ENCODE data around the gene WWP2. TPM values are rescaled to one million over a fixed set of nuclear protein-coding genes. Genes with fewer than 3 reads are reported as not detected.
"Not testable (repeated sequence)": the region's sequence is repeated elsewhere in the genome, so short reads cannot be mapped to it uniquely, and the experiment has no call there.

WWP2 gene
- total and polyA plus RNA-seq, 2 experiments from 2014 or later: 18.5 to 19.0 TPM

DNA sequence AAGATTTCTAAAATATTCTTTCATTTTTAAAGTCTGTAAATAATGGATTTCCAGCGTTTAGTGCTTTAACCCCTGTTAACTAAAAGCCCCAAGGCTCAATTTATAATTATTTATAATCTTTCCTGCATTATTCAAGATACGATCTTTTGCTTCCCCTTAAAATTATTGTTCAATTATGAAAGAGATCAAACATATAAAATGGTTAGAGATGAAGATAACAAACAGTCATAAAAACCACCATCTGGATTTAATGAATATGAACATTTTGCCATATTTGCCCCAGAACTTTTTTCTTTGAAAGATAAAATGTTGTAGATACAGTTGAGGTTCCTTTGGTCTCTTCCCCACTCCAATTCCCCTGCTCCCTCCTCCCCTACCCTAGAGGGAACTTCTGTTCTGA is 17.6 kb downstream of the WWP2 start:
- in situ Hi-C loops (cut with MboI): loop anchor here (10.0 kb wide), 1 partner anchor 55 kb away; the partner anchor contains the start of gene NQO1
- Histone ChIP-seq H3K4me1 (ENCODE audit: insufficient read depth) (no peaks in the 10 kb centered on the region), H3K27me3 (replicated peaks; ENCODE audit: insufficient read depth) (no peaks in the 10 kb centered on the region), H3K4me2 (ENCODE audit: unreplicated experiment) (no peak overlapping the region), H4K20me1 (ENCODE audit: insufficient read depth) (no peaks in the 10 kb centered on the region), H3K4me3 (no peak overlapping the region), H3K9ac (no peak overlapping the region), H3K9me3 (ENCODE audit: low read depth) (no peaks in the 10 kb centered on the region), H3K27ac (no peak overlapping the region), H3K9me2 (ENCODE audit: insufficient read depth) (no peaks in the 10 kb centered on the region), H2AFZ (no peak overlapping the region), H3K79me2 (ENCODE audit: insufficient read depth) (peaks cover 25% of the 10 kb centered on the region), H3F3A (ENCODE audit: insufficient read depth) (no peaks in the 10 kb centered on the region), H3K36me3 (ENCODE audit: low read depth) (no peaks in the 10 kb centered on the region)
- TF ChIP-seq EZH2 (IDR thresholded peaks at IDR 0.05; ENCODE audit: insufficient read depth, poor library complexity, severe bottlenecking) (no peak), EZH2phosphoT487 (IDR thresholded peaks at IDR 0.05; ENCODE audit: insufficient read depth, low read depth) (no peak)
- DNase-seq: no peak
- 65 to 73% methylated on average over 2 of the region's 2 CpGs for WGBS, 2 experiments (ENCODE audit: low coverage in 1 of 2, low lambda C conversion rate in 2 of 2, missing lambda C conversion rate in 2 of 2)

DNA sequence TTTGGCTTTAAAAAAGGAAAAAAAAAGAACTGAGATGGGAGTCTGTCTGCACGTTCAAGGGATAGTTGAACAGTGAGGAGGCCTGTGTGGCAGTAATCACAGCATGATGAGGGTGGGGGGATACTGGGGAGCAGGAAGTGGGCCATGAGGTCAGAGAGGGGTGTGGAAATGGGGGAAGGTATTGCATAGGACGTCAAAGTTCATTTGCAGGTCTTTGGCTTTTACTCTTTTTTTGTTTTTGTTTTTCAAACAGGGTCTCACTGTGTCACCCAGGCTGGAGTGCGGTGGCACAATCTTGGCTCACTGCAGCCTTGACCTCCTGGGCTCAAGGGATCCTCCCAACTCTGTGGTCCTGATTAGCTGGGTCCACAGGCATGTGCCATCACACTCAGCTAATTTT is 19.0 kb downstream of the WWP2 start:
- Histone ChIP-seq H3F3A (ENCODE audit: insufficient read depth) (no peaks in the 10 kb centered on the region), H4K20me1 (ENCODE audit: insufficient read depth) (no peaks in the 10 kb centered on the region), H2AFZ (no peak overlapping the region), H3K4me1 (ENCODE audit: insufficient read depth) (no peaks in the 10 kb centered on the region), H3K27ac (no peak overlapping the region), H3K4me3 (no peak overlapping the region), H3K27me3 (replicated peaks; ENCODE audit: insufficient read depth) (no peaks in the 10 kb centered on the region), H3K9ac (no peak overlapping the region), H3K9me3 (ENCODE audit: low read depth) (no peaks in the 10 kb centered on the region), H3K9me2 (ENCODE audit: insufficient read depth) (no peaks in the 10 kb centered on the region), H3K36me3 (ENCODE audit: low read depth) (no peaks in the 10 kb centered on the region), H3K4me2 (ENCODE audit: unreplicated experiment) (no peak overlapping the region), H3K79me2 (ENCODE audit: insufficient read depth) (peaks cover 11% of the 10 kb centered on the region)
- no peak for DNase-seq
- in situ Hi-C loops (cut with MboI): loop anchor here (10.0 kb wide), 1 partner anchor 56 kb away; the partner anchor contains the start of gene NQO1
- WGBS, 2 experiments (ENCODE audit: low coverage in 1 of 2, low lambda C conversion rate in 2 of 2, missing lambda C conversion rate in 2 of 2): 97 to 98% methylated on average over 3 of the region's 3 CpGs
- TF ChIP-seq EZH2phosphoT487 (IDR thresholded peaks at IDR 0.05; ENCODE audit: insufficient read depth, low read depth) (no peak), EZH2 (IDR thresholded peaks at IDR 0.05; ENCODE audit: insufficient read depth, poor library complexity, severe bottlenecking) (no peak)

DNA sequence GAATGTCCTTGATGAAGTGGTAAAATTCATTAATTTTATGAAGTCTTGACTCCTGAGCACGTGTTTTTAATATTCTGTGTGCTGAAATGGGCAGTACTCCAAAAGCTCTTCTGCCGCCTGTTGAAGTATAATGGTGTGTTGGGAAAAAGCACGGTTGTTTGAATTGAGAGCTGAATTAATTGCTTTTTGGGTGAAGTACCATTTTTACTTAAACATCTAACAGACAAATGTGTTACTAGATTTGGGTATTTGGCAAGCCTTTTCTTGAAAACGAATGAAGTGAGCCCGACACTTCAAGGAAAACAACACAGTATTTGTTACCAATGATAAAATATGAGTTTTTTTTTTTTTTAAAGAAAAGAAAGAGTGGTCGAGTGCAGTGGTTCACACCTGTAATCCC is 22.5 kb downstream of the WWP2 start:
- Histone ChIP-seq H3K27me3 (replicated peaks; ENCODE audit: insufficient read depth) (no peaks in the 10 kb centered on the region), H3K27ac (no peak overlapping the region), H3K79me2 (ENCODE audit: insufficient read depth) (no peaks in the 10 kb centered on the region; the same call in 1 of the 2 replicates), H3K9me3 (ENCODE audit: low read depth) (no peaks in the 10 kb centered on the region), H3K4me2 (ENCODE audit: unreplicated experiment) (no peak overlapping the region), H4K20me1 (ENCODE audit: insufficient read depth) (no peaks in the 10 kb centered on the region), H3K36me3 (ENCODE audit: low read depth) (peaks cover 3% of the 10 kb centered on the region; the same call in 1 of the 2 replicates), H3K4me3 (no peak overlapping the region), H3F3A (ENCODE audit: insufficient read depth) (no peaks in the 10 kb centered on the region), H3K9me2 (ENCODE audit: insufficient read depth) (no peaks in the 10 kb centered on the region), H2AFZ (no peak overlapping the region), H3K9ac (no peak overlapping the region), H3K4me1 (ENCODE audit: insufficient read depth) (no peaks in the 10 kb centered on the region)
- TF ChIP-seq EZH2 (IDR thresholded peaks at IDR 0.05; ENCODE audit: insufficient read depth, poor library complexity, severe bottlenecking) (no peak), EZH2phosphoT487 (IDR thresholded peaks at IDR 0.05; ENCODE audit: insufficient read depth, low read depth) (no peak)
- 51 to 54% methylated on average over 6 of the region's 6 CpGs for WGBS, 2 experiments (ENCODE audit: low coverage in 1 of 2, low lambda C conversion rate in 2 of 2, missing lambda C conversion rate in 2 of 2)
- no peak for DNase-seq
- in situ Hi-C loops (cut with MboI): loop anchor here (10.0 kb wide), 1 partner anchor 60 kb away; the partner anchor contains the start of gene NQO1

DNA sequence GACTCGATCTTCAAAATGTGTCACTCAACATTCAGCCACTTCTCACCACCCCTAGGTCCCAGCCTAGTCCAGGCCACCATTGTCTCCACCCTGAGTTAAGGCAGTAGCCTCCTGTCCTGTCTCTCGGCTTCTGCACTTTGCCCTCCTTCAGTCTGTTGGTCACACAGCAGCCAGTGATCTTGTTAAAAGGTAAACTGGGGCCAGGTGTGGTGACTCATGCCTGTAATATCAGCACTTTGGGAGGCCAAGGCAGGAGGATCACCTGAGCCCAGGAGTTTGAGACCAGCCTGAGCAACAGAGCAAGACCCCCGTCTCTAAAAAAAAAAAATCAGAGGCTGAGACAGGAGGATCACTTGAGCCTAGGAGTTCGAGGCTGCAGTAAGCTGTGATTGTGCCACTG is 25.8 kb downstream of the WWP2 start:
- no peaks in the 10 kb centered on the region for H3K9me3 ChIP-seq (ENCODE audit: low read depth)
- no peaks in the 10 kb centered on the region for H4K20me1 ChIP-seq (ENCODE audit: insufficient read depth)
- H3K36me3 ChIP-seq (ENCODE audit: low read depth): peaks cover 3% of the 10 kb centered on the region; the same call in 1 of the 2 replicates
- TF ChIP-seq EZH2 (IDR thresholded peaks at IDR 0.05; ENCODE audit: insufficient read depth, poor library complexity, severe bottlenecking) (no peak), EZH2phosphoT487 (IDR thresholded peaks at IDR 0.05; ENCODE audit: insufficient read depth, low read depth) (no peak)
- H3K79me2 ChIP-seq (ENCODE audit: insufficient read depth): no peaks in the 10 kb centered on the region
- no peak overlapping the region for H3K4me3 ChIP-seq
- 95 to 96% methylated on average over 4 of the region's 4 CpGs for WGBS, 2 experiments (ENCODE audit: low coverage in 1 of 2, low lambda C conversion rate in 2 of 2, missing lambda C conversion rate in 2 of 2)
- H3F3A ChIP-seq (ENCODE audit: insufficient read depth): no peaks in the 10 kb centered on the region
- no peak overlapping the region for H3K27ac ChIP-seq
- DNase-seq: no peak
- H3K4me2 ChIP-seq (ENCODE audit: unreplicated experiment): no peak overlapping the region
- in situ Hi-C loops (cut with MboI): loop anchor here (10.0 kb wide), 1 partner anchor 63 kb away; the partner anchor contains the start of gene NQO1
- no peak overlapping the region for H3K9ac ChIP-seq
- H3K4me1 ChIP-seq (ENCODE audit: insufficient read depth): no peaks in the 10 kb centered on the region
- H3K9me2 ChIP-seq (ENCODE audit: insufficient read depth): no peaks in the 10 kb centered on the region
- H2AFZ ChIP-seq: no peak overlapping the region
- no peaks in the 10 kb centered on the region for H3K27me3 ChIP-seq (replicated peaks; ENCODE audit: insufficient read depth)

DNA sequence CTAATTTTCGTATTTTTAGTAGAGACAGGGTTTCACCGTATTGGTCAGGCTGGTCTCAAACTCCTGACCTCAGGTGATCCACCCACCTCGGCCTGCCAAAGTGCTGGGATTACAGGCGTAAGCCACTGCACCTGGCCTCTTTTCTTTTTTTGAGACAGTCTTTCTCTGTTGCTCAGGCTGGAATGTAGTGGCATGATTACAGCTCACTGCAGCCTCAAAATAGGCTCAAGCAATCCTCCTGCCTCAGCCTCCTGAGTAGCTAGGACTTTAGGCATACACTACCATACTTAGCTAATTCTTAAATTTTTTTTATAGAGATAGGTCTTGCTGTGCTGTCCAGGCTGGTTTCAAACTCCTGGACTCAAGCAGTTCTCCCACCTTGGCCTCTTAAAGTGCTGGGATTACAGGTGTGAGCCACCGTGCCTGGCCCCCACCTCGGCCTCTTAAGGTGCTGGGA is 29.3 kb downstream of the WWP2 start:
- 92 to 95% methylated on average over 6 of the region's 6 CpGs for WGBS, 2 experiments (ENCODE audit: low coverage in 1 of 2, low lambda C conversion rate in 2 of 2, missing lambda C conversion rate in 2 of 2)
- H3K9ac ChIP-seq; H3K4me2 ChIP-seq (ENCODE audit: unreplicated experiment); H3K36me3 ChIP-seq (ENCODE audit: low read depth); in situ Hi-C loops (cut with MboI); H3K9me2 ChIP-seq (ENCODE audit: insufficient read depth); H3K79me2 ChIP-seq (ENCODE audit: insufficient read depth); H3K9me3 ChIP-seq (ENCODE audit: low read depth); H4K20me1 ChIP-seq (ENCODE audit: insufficient read depth); H3K4me3 ChIP-seq; DNase-seq; H3F3A ChIP-seq (ENCODE audit: insufficient read depth); H3K27me3 ChIP-seq (replicated peaks; ENCODE audit: insufficient read depth); H2AFZ ChIP-seq; H3K4me1 ChIP-seq (ENCODE audit: insufficient read depth); H3K27ac ChIP-seq: not testable (repeated sequence)
